Bronchial epithelial cell (primary cell): Measurements from ENCODE around the gene PXMP2. TPM values are rescaled to one million over a fixed set of nuclear protein-coding genes. Genes with fewer than 3 reads are reported as not detected.

Source experiments
- DNase-seq: peaks from one replicate; pipeline ENCODE4 v3.0.0-alpha.2; 2010; ENCODE audit warnings: low read depth
- FAIRE-seq: peaks from 2 replicates; lab custom pipeline; 2011; peaks lifted over from hg19 to GRCh38; lab: Jason Lieb, UNC
- H3K27me3 ChIP-seq: 2 replicates; pipeline ENCODE4 v1.5.1; 2011; ENCODE audit warnings: low read length; ENCODE audit not compliant: control insufficient read depth, insufficient read depth
- H3K36me3 ChIP-seq: 2 replicates; pipeline ENCODE4 v1.5.1; 2011; ENCODE audit warnings: low read length; ENCODE audit not compliant: control insufficient read depth, insufficient read depth
- H3K4me3 ChIP-seq: 2 replicates; pipeline ENCODE4 v1.5.1; 2011; ENCODE audit warnings: mild to moderate bottlenecking, low read depth, low read length, control low read depth
- CTCF ChIP-seq: IDR thresholded peaks from 2 replicates; pipeline ENCODE4 v1.5.1; 2011; ENCODE audit warnings: mild to moderate bottlenecking, moderate library complexity, low read length, control low read depth, inconsistent platforms; ENCODE audit not compliant: insufficient read depth, severe bottlenecking
- total RNA-seq: library from RNA; depleted of rRNA; stranded (reverse); fragments of >200 nt; gene quantifications from 2 replicates; pipeline ENCODE4 v1.2.1, GENCODE V29; 2014

PXMP2 gene
- total RNA-seq, 1 donor from 2014 or later, result 12.9 TPM

GRCh38 chr12:132649226-132649945 is 38.0 kb upstream of the PXMP2 start:
- no peak overlapping the region for H3K4me3 ChIP-seq
- no peak for TF ChIP-seq CTCF
- H3K27me3 ChIP-seq, result no peaks in the 10 kb centered on the region
- no peak for DNase-seq
- no peak for FAIRE-seq
- peaks cover 6% of the 10 kb centered on the region for H3K36me3 ChIP-seq

GRCh38 chr12:132651444-132652100 is 35.8 kb upstream of the PXMP2 start:
- DNase-seq, result no peak
- Histone ChIP-seq H3K4me3 (no peak overlapping the region), H3K27me3 (no peaks in the 10 kb centered on the region), H3K36me3 (peaks cover 6% of the 10 kb centered on the region)
- no peak for TF ChIP-seq CTCF
- FAIRE-seq, result no peak

GRCh38 chr12:132653567-132654290 is 33.7 kb upstream of the PXMP2 start:
- Histone ChIP-seq H3K36me3 (peaks cover 15% of the 10 kb centered on the region), H3K4me3 (no peak overlapping the region), H3K27me3 (no peaks in the 10 kb centered on the region)
- DNase-seq, result no peak
- FAIRE-seq, result no peak
- TF ChIP-seq CTCF, result no peak

- no peak for DNase-seq
- H3K27me3 ChIP-seq, result no peaks in the 10 kb centered on the region
- peaks cover 17% of the 10 kb centered on the region for H3K36me3 ChIP-seq
- no peak overlapping the region for H3K4me3 ChIP-seq
- TF ChIP-seq CTCF, result no peak
- FAIRE-seq, result no peak
Measured at GRCh38 chr12:132657004-132657727, 30.2 kb upstream of the PXMP2 start.

- H3K27me3 ChIP-seq, result no peaks in the 10 kb centered on the region
- peaks cover 20% of the 10 kb centered on the region for H3K36me3 ChIP-seq
- no peak overlapping the region for H3K4me3 ChIP-seq
- DNase-seq (no peak), FAIRE-seq (peak; percentile 98)
- no peak for TF ChIP-seq CTCF
Measured at GRCh38 chr12:132658149-132658894, 29.1 kb upstream of the PXMP2 start.
